NCI-H446 treated with DMSO at 0.1 percent for 48 hours (cell line): ENCODE measurements around the gene CACNA1S.

ENCODE experiments used
- DNase-seq: peaks from one replicate; lab custom pipeline; 2025; lab: John Stamatoyannopoulos, UW

Gene CACNA1S

GRCh38 chr1:201026836-201027235 is 85.4 kb downstream of the CACNA1S start:
- no peak for DNase-seq

GRCh38 chr1:201026234-201026633 is 86.0 kb downstream of the CACNA1S start:
- DNase-seq: no peak

- DNase-seq: no peak
Measured at GRCh38 chr1:201025571-201026002, 86.6 kb downstream of the CACNA1S start.

GRCh38 chr1:201024625-201024998 is 87.6 kb downstream of the CACNA1S start:
- DNase-seq: no peak

- no peak for DNase-seq
Measured at GRCh38 chr1:201023920-201024624, 88.2 kb downstream of the CACNA1S start.

- DNase-seq: peak; percentile 43
Measured at GRCh38 chr1:201023517-201023902, 88.7 kb downstream of the CACNA1S start, which contains the start of gene KIF21B. TSS of gene KIF21B (minus strand) at chr1:201023714. CDS start at chr1:201023383, 331 bp downstream.

- no peak for DNase-seq
Measured at GRCh38 chr1:201022820-201023516, 89.3 kb downstream of the CACNA1S start.

- DNase-seq: no peak
Measured at GRCh38 chr1:201022493-201022819, 89.8 kb downstream of the CACNA1S start.

GRCh38 chr1:201021630-201022492 is 90.4 kb downstream of the CACNA1S start:
- DNase-seq: no peak

- no peak for DNase-seq
Measured at GRCh38 chr1:201020721-201021629, 91.3 kb downstream of the CACNA1S start.

- no peak for DNase-seq
Measured at GRCh38 chr1:201020040-201020591, 92.1 kb downstream of the CACNA1S start.

GRCh38 chr1:201019321-201019977 is 92.8 kb downstream of the CACNA1S start:
- no peak for DNase-seq

- no peak for DNase-seq
Measured at GRCh38 chr1:201017828-201018163, 94.4 kb downstream of the CACNA1S start.

- DNase-seq: no peak
Measured at GRCh38 chr1:201016943-201017827, 95.0 kb downstream of the CACNA1S start.

GRCh38 chr1:201016211-201016651 is 96.0 kb downstream of the CACNA1S start:
- peak; percentile 34 for DNase-seq

- no peak for DNase-seq
Measured at GRCh38 chr1:201015551-201016091, 96.6 kb downstream of the CACNA1S start.

GRCh38 chr1:201014816-201015200 is 97.4 kb downstream of the CACNA1S start:
- DNase-seq: no peak

- DNase-seq: no peak
Measured at GRCh38 chr1:201013991-201014815, 98.0 kb downstream of the CACNA1S start.
